GM06990 (cell line): ENCODE data around the gene RAB12.

Experiments used
- DNase-seq: peaks from one replicate; pipeline ENCODE4 v3.0.0-alpha.2; 2011; ENCODE audit not compliant: insufficient read length; ENCODE audit errors: extremely low read depth
- H3K27me3 ChIP-seq: replicated peaks from 2 replicates; pipeline ENCODE4 v1.6.0; 2011; ENCODE audit warnings: low read length; ENCODE audit not compliant: control insufficient read depth, insufficient read depth
- H3K36me3 ChIP-seq: 2 replicates; pipeline ENCODE4 v1.5.1; 2011; ENCODE audit warnings: low read length; ENCODE audit not compliant: control insufficient read depth, insufficient read depth
- H3K4me3 ChIP-seq: replicated peaks from 2 replicates; pipeline ENCODE4 v1.5.1; 2011; ENCODE audit warnings: low read depth, mild to moderate bottlenecking, control low read depth, low read length
- TF ChIP-seq, protein P1 (sequence below): IDR thresholded peaks from 2 replicates; pipeline ENCODE4 v1.5.1; 2011; ENCODE audit warnings: low read length, control low read depth, mild to moderate bottlenecking, inconsistent platforms; ENCODE audit not compliant: insufficient read depth, poor library complexity, severe bottlenecking

Gene RAB12

GRCh38 chr18:8608795-8609658, at the start of gene RAB12:
Gene RAB12, plus strand, starts transcription at chr18:8609437. Its CDS starts 3 bp downstream, at chr18:8609440.
- peak within 1 kb of the TSS; percentile 95 for H3K4me3 ChIP-seq
- no peaks in the 10 kb centered on the region for H3K36me3 ChIP-seq
- peak; percentile 86 for DNase-seq
- no peaks in the 10 kb centered on the region for H3K27me3 ChIP-seq
- TF ChIP-seq, protein P1, sequence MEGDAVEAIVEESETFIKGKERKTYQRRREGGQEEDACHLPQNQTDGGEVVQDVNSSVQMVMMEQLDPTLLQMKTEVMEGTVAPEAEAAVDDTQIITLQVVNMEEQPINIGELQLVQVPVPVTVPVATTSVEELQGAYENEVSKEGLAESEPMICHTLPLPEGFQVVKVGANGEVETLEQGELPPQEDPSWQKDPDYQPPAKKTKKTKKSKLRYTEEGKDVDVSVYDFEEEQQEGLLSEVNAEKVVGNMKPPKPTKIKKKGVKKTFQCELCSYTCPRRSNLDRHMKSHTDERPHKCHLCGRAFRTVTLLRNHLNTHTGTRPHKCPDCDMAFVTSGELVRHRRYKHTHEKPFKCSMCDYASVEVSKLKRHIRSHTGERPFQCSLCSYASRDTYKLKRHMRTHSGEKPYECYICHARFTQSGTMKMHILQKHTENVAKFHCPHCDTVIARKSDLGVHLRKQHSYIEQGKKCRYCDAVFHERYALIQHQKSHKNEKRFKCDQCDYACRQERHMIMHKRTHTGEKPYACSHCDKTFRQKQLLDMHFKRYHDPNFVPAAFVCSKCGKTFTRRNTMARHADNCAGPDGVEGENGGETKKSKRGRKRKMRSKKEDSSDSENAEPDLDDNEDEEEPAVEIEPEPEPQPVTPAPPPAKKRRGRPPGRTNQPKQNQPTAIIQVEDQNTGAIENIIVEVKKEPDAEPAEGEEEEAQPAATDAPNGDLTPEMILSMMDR, result peak; percentile 32

DNA sequence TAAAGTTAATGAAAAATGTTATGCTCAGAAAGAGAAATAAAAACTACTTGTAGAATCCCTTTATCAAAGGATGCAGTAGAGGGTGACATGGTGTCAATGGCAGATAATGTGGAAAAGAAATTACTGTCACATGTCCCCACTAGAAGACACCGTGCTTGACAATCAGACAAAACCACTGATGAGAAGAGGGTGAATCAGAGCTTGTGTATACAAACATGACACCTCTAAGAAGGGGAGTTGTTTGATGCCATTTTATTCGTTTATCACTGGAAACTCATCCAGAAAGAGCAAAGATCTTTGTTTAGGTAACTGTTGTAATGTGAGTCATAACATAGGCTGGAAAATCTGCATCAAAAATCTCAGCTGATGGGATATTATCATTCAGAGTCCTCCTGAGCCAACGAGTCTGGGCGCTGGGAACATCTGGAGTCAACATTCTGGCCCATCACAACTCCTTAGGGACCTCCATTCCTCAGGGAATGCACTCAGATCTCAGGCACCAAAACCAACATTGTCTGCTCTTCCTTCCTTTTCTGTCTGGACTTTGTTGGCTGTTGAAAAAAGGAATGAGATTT, 49.5 kb upstream of the RAB12 start:
- TF ChIP-seq, protein P1, result no peak
- Histone ChIP-seq H3K36me3 (no peaks in the 10 kb centered on the region), H3K4me3 (no peak overlapping the region), H3K27me3 (no peaks in the 10 kb centered on the region)
- DNase-seq, result no peak

DNA sequence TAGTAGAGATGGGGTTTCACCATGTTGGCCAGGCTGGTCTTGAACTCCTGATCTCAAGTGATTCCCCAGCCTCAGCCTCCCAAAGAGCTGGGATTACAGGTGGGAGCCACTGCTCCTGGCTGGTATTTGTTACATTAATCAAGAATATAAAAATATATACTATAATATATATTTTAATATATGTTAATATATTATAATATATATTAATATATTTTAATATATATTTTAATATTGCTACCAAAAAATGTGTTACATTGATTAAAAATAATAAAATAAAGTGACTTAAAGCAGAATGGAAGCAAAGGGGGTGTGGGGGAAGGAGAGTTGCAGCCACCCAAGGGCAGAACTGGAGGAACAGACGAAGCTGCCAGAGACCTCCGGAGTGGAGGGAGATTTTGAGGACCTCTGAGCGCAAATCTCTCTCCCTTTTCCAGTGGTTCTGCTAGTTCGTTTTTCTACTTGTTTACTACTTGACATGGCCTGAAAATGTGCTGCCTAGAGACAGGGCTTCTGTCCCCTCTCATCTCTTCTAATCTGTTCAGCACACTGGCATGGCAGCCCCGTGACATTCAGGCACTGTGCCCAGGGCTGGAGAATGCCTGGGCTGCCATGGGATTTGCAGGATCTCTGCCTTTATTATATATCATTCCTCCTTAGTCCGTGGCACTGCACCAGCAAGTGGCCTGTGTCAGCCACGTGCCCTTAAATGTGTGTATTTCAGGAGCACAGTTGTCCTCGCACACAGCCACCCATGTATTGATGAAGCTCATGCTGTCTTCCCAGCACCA, 47.9 kb upstream of the RAB12 start:
- TF ChIP-seq, protein P1, result no peak
- DNase-seq, result no peak

DNA sequence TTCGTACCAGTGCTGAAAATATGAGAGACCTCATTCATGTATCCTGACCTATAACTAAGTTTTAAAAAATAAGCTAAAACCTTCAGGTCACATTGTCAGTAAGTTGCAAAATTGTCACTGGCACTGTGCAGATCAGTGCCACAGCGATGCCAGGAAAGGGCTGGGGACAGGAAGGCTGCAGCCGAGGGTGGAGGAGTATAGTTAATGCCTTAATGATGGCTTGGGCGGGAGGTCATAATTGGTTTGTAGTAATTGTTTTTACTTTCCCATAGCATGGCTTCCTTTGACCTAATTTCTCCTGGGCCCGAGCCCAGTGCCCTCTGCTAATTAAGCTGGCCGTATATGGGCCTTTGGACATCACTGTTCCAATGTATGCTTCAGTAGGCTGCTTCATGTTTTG, 47.2 kb upstream of the RAB12 start:
- Histone ChIP-seq H3K36me3 (no peaks in the 10 kb centered on the region), H3K4me3 (no peak overlapping the region), H3K27me3 (no peaks in the 10 kb centered on the region)
- TF ChIP-seq, protein P1, result no peak
- DNase-seq, result no peak

More for the DNA sequence above, 47.9 kb upstream of the RAB12 start:
- Histone ChIP-seq H3K36me3 (no peaks in the 10 kb centered on the region), H3K4me3 (no peak overlapping the region), H3K27me3 (no peaks in the 10 kb centered on the region)

DNA sequence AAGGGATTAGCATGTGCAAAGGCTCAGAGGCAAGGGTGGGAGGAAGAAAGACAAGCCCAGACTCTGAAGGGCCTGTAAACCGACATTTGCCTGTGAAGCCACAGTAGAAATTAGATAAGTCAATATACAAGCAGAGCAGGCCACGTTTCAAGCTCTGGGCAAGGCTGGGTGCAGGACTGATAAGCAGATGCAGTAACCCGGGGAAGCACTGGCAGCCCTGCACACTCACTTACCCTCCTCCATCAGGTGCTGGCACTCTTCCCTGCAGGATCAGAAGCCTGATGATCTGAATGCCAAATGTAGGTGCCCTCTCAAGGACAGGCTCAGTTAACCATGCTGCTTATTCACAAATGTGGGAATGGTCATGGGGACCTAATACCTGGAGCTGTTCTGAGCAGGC, 46.3 kb upstream of the RAB12 start:
- Histone ChIP-seq H3K27me3 (no peaks in the 10 kb centered on the region), H3K4me3 (no peak overlapping the region), H3K36me3 (no peaks in the 10 kb centered on the region)
- DNase-seq, result no peak
- TF ChIP-seq, protein P1, result no peak
